ENCODE data around the gene PRAMEF5.
"Not testable (repeated sequence)": the region's sequence is repeated elsewhere in the genome, so short reads cannot be mapped to it uniquely, and the experiment has no call there.

DNA sequence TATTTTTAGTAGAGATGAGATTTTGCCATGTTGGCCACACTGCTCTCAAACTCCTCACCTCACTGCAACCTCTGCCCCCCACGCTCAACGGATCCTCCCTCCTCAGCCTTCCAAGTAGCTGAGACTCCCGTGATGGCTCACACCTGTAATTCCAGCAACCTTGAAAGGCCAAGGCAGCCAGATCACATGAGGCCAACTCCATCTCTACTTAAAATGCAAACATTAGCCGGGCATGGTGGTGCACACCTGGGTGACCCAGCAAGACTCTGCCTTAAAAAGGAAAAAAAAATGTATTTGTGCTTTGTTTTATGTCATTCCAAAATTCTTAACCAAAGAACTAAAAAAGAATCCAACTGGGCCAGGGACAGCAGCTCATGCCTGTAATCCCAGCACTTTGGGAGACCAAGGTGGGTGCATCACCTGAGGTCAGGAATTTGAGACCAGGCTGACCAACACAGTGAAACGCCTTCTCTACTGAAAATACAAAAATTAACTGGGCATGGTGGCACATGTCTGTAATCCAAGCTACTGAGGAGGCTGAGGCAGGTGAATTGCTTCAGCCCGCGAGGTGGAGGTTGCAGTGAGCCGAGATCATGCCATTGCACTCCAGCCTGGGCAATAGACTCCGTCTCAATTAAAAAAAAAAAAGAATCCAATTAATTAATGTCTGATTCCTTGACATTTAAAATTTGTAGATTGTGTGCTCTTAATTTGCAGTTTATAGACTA is 10.3 kb upstream of the PRAMEF5 start:
- TF ChIP-seq, protein P1, sequence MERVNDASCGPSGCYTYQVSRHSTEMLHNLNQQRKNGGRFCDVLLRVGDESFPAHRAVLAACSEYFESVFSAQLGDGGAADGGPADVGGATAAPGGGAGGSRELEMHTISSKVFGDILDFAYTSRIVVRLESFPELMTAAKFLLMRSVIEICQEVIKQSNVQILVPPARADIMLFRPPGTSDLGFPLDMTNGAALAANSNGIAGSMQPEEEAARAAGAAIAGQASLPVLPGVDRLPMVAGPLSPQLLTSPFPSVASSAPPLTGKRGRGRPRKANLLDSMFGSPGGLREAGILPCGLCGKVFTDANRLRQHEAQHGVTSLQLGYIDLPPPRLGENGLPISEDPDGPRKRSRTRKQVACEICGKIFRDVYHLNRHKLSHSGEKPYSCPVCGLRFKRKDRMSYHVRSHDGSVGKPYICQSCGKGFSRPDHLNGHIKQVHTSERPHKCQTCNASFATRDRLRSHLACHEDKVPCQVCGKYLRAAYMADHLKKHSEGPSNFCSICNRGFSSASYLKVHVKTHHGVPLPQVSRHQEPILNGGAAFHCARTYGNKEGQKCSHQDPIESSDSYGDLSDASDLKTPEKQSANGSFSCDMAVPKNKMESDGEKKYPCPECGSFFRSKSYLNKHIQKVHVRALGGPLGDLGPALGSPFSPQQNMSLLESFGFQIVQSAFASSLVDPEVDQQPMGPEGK (CRISPR knock-in tag; IDR thresholded peaks at IDR 0.05; ENCODE audit: borderline replicate concordance) = not testable (repeated sequence)
- not testable (repeated sequence) for TF ChIP-seq PPARA (CRISPR knock-in tag; IDR thresholded peaks at IDR 0.05; ENCODE audit: borderline replicate concordance); GLIS3 (CRISPR knock-in tag; IDR thresholded peaks at IDR 0.05); ZFP3 (CRISPR knock-in tag; IDR thresholded peaks at IDR 0.05)

Measured in SK-N-SH treated with all-trans-retinoic acid at 6 μM for 48 hours (cell line).